ENCODE results near the gene ADAMTS17. TPM values are rescaled to one million over a fixed set of nuclear protein-coding genes. Genes with fewer than 3 reads are reported as not detected.

The ADAMTS17 gene
- total RNA-seq: 1 to 10 TPM; 4.0 to 6.8 TPM
- long read RNA-seq, donor 1, partial matches to known transcripts: 0 of 1 reads
- long read RNA-seq, donor 1, other reads (novel, unspliced or antisense): 1 of 1 reads
- long read RNA-seq, donor 2, partial matches to known transcripts: 0 of 2 reads
- long read RNA-seq, donor 2, other reads (novel, unspliced or antisense): 2 of 2 reads

- peak; percentile 97 for DNase-seq (ENCODE audit: low spot score)
- intact Hi-C loops (cut with DNase I): loop anchor here in 1 of 2 donors (5.0 kb wide), 1 partner anchor 415 kb away; no protein-coding TSS in a partner anchor
Observed at GRCh38 chr15:100341750-100342560, at the start of gene ADAMTS17. TSS of gene ADAMTS17 (minus strand) at chr15:100341975. CDS start at chr15:100341899, 76 bp downstream.

GRCh38 chr15:100385300-100386050 lies 43.7 kb upstream of the ADAMTS17 start:
- intact Hi-C loops (cut with DNase I): no loop called here
- DNase-seq (ENCODE audit: low spot score): no peak

- intact Hi-C loops (cut with DNase I): no loop called here
- no peak for DNase-seq (ENCODE audit: low spot score)
Observed at GRCh38 chr15:100384108-100384410, 42.3 kb upstream of the ADAMTS17 start.

- intact Hi-C loops (cut with DNase I): no loop called here
- no peak for DNase-seq (ENCODE audit: low spot score)
Observed at GRCh38 chr15:100383302-100384107, 41.7 kb upstream of the ADAMTS17 start.

DNA sequence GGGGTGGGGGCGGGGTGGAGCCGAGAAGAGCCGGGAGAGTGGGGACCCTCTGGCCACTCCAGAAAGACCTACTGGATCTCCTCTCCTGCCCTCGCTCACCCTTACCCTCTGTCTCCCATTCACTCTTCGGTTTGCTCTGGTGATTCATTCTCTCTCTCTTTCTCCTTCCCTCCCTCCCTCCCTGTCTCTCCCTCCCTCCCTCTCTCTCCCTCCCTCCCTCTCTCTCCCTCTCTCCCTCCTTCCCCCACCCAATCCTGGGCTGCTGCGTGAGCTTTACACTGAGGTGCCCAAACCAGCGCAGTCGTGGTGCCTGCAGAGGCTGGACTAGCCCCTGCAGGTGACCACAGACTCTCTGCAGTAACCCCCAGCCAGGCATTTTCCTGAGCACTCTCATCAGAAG lies 32.2 kb upstream of the ADAMTS17 start:
- DNase-seq (ENCODE audit: low spot score): no peak
- intact Hi-C loops (cut with DNase I): no loop called here

DNA sequence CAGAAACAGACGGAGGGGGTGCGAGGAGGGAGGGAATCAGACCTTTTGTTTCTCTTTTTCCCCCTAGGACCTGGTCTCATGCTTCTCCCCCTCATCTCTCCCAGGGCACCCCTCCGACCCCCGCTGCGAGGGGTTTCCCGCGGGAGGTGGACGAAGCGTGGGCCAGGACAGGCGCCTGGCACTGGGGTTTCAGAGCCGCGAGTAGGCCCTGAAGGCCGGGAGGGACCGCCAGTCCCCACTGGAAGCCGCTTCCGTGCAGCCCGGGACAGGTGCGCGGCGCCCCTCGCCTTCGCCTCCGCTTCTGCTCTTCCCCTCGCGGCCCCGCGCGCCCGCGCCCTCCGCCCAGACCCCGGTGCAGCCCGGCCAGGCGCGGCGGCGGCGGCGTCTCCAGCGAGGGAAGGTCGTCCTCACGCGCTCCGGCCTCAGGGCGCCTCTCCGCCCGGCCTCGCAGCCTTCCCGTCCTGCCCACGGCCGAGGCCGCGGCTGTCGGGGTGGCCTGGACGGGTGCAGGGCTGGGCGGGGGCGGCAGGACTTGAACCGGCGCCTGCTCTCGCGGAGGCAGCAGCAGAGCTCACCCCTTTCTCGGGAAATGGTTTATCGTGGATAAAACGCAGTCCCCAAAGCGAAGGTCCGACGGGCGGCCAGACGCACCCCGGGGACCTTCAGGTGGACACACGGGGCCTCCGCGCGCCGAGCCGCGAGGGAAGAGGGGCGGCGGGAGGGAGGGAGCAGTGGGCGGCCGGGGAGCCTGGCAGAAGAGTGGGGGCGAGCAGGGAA lies 31.5 kb upstream of the ADAMTS17 start:
- intact Hi-C loops (cut with DNase I): no loop called here

GRCh38 chr15:100372739-100373119 lies 31.0 kb upstream of the ADAMTS17 start:
- intact Hi-C loops (cut with DNase I): no loop called here
- DNase-seq (ENCODE audit: low spot score): no peak

More for the DNA sequence above, 31.5 kb upstream of the ADAMTS17 start:
- DNase-seq (ENCODE audit: low spot score): no peak

DNA sequence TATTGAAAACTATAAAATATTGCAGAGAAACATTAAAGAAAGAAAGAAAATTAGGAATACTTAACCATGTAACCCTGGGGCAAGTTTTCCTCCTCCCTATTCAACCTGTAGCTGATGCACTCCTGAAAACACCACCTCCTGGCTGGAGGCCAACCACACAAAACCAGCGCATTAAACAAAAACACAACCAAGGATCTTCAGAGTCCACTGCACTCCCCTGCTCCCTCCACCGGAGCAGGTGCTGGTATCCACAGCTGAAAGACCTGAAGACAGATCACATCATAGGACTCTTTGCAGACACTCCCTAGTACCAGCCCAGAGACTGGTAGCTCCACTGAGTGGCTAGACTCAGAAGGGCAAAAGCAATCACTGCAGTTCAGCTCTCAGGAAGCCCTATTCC lies 13.6 kb upstream of the ADAMTS17 start:
- intact Hi-C loops (cut with DNase I): loop anchor here in 1 of 2 donors (10.0 kb wide), 1 partner anchor 209 kb away; no protein-coding TSS in a partner anchor
- DNase-seq (ENCODE audit: low spot score): no peak

GRCh38 chr15:100353449-100353848 lies 11.7 kb upstream of the ADAMTS17 start:
- no peak for DNase-seq (ENCODE audit: low spot score)
- intact Hi-C loops (cut with DNase I): loop anchor here in 1 of 2 donors (10.0 kb wide), 1 partner anchor 211 kb away; no protein-coding TSS in a partner anchor

- intact Hi-C loops (cut with DNase I): loop anchor here in 1 of 2 donors (10.0 kb wide), 1 partner anchor 214 kb away; no protein-coding TSS in a partner anchor
- no peak for DNase-seq (ENCODE audit: low spot score)
Observed at GRCh38 chr15:100350434-100351226, 8.9 kb upstream of the ADAMTS17 start.

- peak; percentile 98 for DNase-seq (ENCODE audit: low spot score)
- intact Hi-C loops (cut with DNase I): loop anchor here in 1 of 2 donors (10.0 kb wide), 1 partner anchor 215 kb away; no protein-coding TSS in a partner anchor
Observed at GRCh38 chr15:100349696-100350433, 8.1 kb upstream of the ADAMTS17 start.

DNA sequence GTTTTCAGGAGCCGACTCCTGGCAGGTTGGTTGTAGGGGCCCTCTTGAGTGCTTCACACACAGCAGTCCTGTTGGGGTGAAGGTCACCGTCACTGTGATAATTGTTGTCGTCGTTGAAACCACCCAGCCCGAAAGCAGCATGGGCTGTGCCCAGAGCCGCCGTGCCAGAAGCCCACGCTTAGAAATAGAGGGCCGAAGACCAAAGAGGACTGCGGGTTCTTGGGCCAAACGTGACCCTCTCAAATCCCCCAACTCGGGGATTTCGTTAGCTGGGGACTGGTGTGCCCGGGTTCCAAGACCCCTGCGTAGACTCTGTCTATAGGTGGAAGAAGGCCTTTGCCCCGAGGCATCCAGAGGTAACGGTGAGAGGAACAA lies 7.5 kb upstream of the ADAMTS17 start:
- DNase-seq (ENCODE audit: low spot score): no peak

GRCh38 chr15:100348578-100348977 lies 6.8 kb upstream of the ADAMTS17 start:
- intact Hi-C loops (cut with DNase I): no loop called here
- DNase-seq (ENCODE audit: low spot score): no peak

More for the DNA sequence above, 7.5 kb upstream of the ADAMTS17 start:
- intact Hi-C loops (cut with DNase I): no loop called here

- intact Hi-C loops (cut with DNase I): no loop called here
- DNase-seq (ENCODE audit: low spot score): no peak
Observed at GRCh38 chr15:100346866-100347512, 5.2 kb upstream of the ADAMTS17 start.

GRCh38 chr15:100345438-100345837 lies 3.7 kb upstream of the ADAMTS17 start:
- intact Hi-C loops (cut with DNase I): no loop called here

DNA sequence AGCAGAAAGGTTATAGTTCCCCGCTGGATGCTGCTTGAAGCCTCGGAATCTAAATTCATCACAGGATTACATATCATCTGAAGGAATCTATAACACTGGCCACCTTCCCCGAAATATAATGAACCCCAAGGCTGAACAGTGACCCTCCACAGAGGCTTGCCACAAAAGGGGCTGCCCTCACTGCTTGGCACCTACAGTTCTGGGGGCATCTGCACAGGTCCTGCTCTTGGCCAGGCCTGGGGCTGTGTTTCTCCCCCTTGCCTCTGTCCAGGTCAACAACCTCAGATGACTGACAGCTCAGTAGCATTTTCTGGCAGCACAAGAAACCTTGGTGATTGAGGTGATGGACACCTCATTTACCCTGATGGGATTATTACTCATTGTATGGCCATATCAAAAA lies 1.5 kb upstream of the ADAMTS17 start:
- intact Hi-C loops (cut with DNase I): loop anchor here in 1 of 2 donors (5.0 kb wide), 1 partner anchor 416 kb away; no protein-coding TSS in a partner anchor
- DNase-seq (ENCODE audit: low spot score): no peak

More at GRCh38 chr15:100345438-100345837, 3.7 kb upstream of the ADAMTS17 start:
- DNase-seq (ENCODE audit: low spot score): no peak
